ENCODE measurements around the gene PPARG.

DNA sequence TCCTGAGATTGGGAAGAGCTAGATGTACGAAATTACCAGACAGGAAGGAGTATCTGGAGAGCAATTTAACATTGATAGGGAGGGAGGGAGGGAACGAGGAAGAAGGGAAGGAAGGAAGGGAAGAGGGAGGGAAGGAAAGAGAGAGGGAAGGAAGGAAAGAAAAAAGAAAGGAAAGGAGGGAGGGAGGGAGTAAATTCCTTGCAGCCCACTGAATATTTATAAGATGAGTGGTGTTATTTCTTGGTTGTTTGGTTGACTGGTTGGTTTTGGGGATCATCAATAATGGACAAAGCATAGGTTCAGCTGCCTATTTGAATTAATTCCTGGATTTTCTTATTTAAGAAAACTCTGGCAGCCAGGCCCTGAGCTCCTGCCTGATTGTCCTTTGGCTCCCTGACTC is 179.9 kb downstream of the PPARG start:
- TF ChIP-seq EZH2phosphoT487 (IDR thresholded peaks at IDR 0.05; ENCODE audit: insufficient read depth, low read depth) (no peak), EZH2 (IDR thresholded peaks at IDR 0.05; ENCODE audit: insufficient read depth, poor library complexity, severe bottlenecking) (no peak)
